Neural progenitor cell (in vitro differentiated cells): Measurements from ENCODE around the gene MAP2K1.

Source experiments
- EZH2 ChIP-seq: fragments of 200-600 bp; sonication (generic); IDR thresholded peaks from 2 replicates; pipeline ENCODE4 v1.6.1; 2017; ENCODE audit warnings: antibody characterized with exemption, mild to moderate bottlenecking, moderate library complexity
- TF ChIP-seq, protein P1 (sequence below): fragments of 200-600 bp; sonication (generic); IDR thresholded peaks from 2 replicates; pipeline ENCODE4 v1.5.1; 2017; ENCODE audit warnings: antibody characterized with exemption, mild to moderate bottlenecking

GRCh38 chr15:66430627-66431255 lies 44.0 kb downstream of the MAP2K1 start:
- TF ChIP-seq, protein P1, sequence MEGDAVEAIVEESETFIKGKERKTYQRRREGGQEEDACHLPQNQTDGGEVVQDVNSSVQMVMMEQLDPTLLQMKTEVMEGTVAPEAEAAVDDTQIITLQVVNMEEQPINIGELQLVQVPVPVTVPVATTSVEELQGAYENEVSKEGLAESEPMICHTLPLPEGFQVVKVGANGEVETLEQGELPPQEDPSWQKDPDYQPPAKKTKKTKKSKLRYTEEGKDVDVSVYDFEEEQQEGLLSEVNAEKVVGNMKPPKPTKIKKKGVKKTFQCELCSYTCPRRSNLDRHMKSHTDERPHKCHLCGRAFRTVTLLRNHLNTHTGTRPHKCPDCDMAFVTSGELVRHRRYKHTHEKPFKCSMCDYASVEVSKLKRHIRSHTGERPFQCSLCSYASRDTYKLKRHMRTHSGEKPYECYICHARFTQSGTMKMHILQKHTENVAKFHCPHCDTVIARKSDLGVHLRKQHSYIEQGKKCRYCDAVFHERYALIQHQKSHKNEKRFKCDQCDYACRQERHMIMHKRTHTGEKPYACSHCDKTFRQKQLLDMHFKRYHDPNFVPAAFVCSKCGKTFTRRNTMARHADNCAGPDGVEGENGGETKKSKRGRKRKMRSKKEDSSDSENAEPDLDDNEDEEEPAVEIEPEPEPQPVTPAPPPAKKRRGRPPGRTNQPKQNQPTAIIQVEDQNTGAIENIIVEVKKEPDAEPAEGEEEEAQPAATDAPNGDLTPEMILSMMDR: no peak
- no peak for TF ChIP-seq EZH2
